DND-41 (cell line): ENCODE measurements around the gene SIGLEC9.
A peak's percentile ranks its signal among the peaks of the same experiment; 100 is the strongest.

ENCODE experiments used
- ATAC-seq: fragments of 200-7000 bp; cut with Tn5 transposase; 3 replicates; pipeline ENCODE4 v1.9.1; 2021; ENCODE audit warnings: low read depth; ENCODE audit not compliant: insufficient read depth
- DNase-seq: peaks from one replicate; pipeline ENCODE4 v3.0.0-alpha.2; 2020
- H2AFZ ChIP-seq: 2 replicates; pipeline ENCODE4 v1.6.0; 2012; ENCODE audit warnings: low read depth, low read length
- H3K27ac ChIP-seq: 2 replicates; pipeline ENCODE4 v1.5.1; 2012; ENCODE audit warnings: low read length, inconsistent platforms
- H3K27me3 ChIP-seq: fragments of 200-600 bp; sonication (generic); 2 replicates; pipeline ENCODE4 v1.6.0; 2012; ENCODE audit warnings: low read length, mild to moderate bottlenecking, inconsistent platforms; ENCODE audit not compliant: insufficient read depth, poor library complexity
- H3K36me3 ChIP-seq: 2 replicates; pipeline ENCODE4 v1.5.1; 2012; ENCODE audit warnings: low read length, inconsistent platforms; ENCODE audit not compliant: insufficient read depth
- H3K4me1 ChIP-seq: 2 replicates; pipeline ENCODE4 v1.5.1; 2012; ENCODE audit warnings: mild to moderate bottlenecking, low read length; ENCODE audit not compliant: insufficient read depth
- H3K4me2 ChIP-seq: 2 replicates; pipeline ENCODE4 v1.6.0; 2012; ENCODE audit warnings: mild to moderate bottlenecking, moderate library complexity, low read length, inconsistent platforms; ENCODE audit not compliant: insufficient read depth
- H3K4me3 ChIP-seq, 2 experiments: fragments of 200-600 bp in 1 of 2; shearing (Covaris generic) in 1 of 2; 2 replicates each; pipeline ENCODE4 v1.5.1; 2012 to 2016; ENCODE audit warnings: inconsistent platforms in 2 of 2, low read length in 2 of 2, mild to moderate bottlenecking in 2 of 2, low read depth in 1 of 2, moderate library complexity in 1 of 2
- H3K79me2 ChIP-seq: 2 replicates; pipeline ENCODE4 v1.6.0; 2012; ENCODE audit warnings: low read length, inconsistent platforms; ENCODE audit not compliant: insufficient read depth
- H3K9ac ChIP-seq: 2 replicates; pipeline ENCODE4 v1.6.0; 2012; ENCODE audit warnings: low read depth, mild to moderate bottlenecking, inconsistent platforms, low read length, moderate library complexity
- H3K9me3 ChIP-seq: 2 replicates; pipeline ENCODE4 v1.5.1; 2012; ENCODE audit warnings: low read length, moderate library complexity, mild to moderate bottlenecking, inconsistent platforms; ENCODE audit not compliant: insufficient read depth, severe bottlenecking
- H4K20me1 ChIP-seq: 2 replicates; pipeline ENCODE4 v1.6.0; 2012; ENCODE audit warnings: low read length; ENCODE audit not compliant: insufficient read depth
- CTCF ChIP-seq: IDR thresholded peaks from 2 replicates; pipeline ENCODE4 v1.5.1; 2012; ENCODE audit warnings: borderline replicate concordance, low read length, moderate library complexity, mild to moderate bottlenecking; ENCODE audit not compliant: poor library complexity, severe bottlenecking; ENCODE audit errors: extremely low read depth
- EZH2 ChIP-seq: IDR thresholded peaks from 3 replicates; pipeline ENCODE4 v1.6.1; 2012; ENCODE audit warnings: borderline replicate concordance, low read depth, mild to moderate bottlenecking, moderate library complexity, low read length, inconsistent platforms; ENCODE audit not compliant: severe bottlenecking

The SIGLEC9 gene

GRCh38 chr19:51157265-51157664 lies 32.6 kb downstream of the SIGLEC9 start:
- Histone ChIP-seq H3K4me3 (no peak overlapping the region), H3K9me3 (no peaks in the 10 kb centered on the region), H4K20me1 (0 out of 2 replicates have a peak, but pooled peaks cover 3% of the 10 kb centered on the region), H3K27ac (no peak overlapping the region), H3K27me3 (peaks cover 11% of the 10 kb centered on the region), H2AFZ (no peak overlapping the region), H3K9ac (no peak overlapping the region), H3K36me3 (no peaks in the 10 kb centered on the region), H3K4me2 (no peak overlapping the region), H3K79me2 (no peaks in the 10 kb centered on the region), H3K4me1 (no peaks in the 10 kb centered on the region)
- ATAC-seq (no peak), DNase-seq (no peak)
- no peak for TF ChIP-seq CTCF
- TF ChIP-seq EZH2: no peak

DNA sequence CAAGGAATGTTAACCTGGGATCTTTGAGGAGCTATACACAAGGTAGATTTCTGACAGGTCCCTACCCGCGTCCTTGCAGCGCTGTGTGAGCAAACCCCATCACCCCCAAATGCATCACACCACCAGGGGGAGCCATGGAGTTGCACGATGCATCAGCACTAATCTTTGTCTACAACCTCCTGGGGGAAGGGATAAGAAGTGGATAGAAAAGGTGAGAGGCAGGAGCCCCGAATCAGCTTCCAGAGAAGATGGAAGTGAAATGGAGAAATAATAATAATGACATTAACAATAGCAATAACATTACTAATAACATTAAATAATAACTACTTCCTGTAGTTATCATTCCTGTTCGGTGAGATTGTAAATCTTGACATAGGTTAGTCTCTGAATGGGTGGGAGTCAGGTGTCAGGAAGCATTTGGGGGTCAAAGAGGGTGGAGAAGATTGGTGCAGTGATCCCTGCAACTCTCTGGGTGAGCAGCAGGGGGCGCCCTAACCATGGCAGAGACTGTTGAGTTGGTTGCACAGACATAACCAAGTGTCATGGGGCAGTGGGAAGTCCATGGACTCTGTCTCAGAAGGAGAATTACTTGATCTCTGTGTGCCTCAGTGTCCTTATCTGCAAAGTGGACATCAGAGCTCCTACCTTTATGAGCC lies 33.9 kb downstream of the SIGLEC9 start:
- no peak overlapping the region for H3K4me3 ChIP-seq
- no peak overlapping the region for H3K9ac ChIP-seq
- no peaks in the 10 kb centered on the region for H3K79me2 ChIP-seq
- peaks cover 17% of the 10 kb centered on the region for H3K27me3 ChIP-seq
- TF ChIP-seq EZH2: no peak
- peak; percentile 78 for TF ChIP-seq CTCF
- DNase-seq: peak; percentile 62
- no peaks in the 10 kb centered on the region for H3K9me3 ChIP-seq
- no peak overlapping the region for H3K4me2 ChIP-seq
- ATAC-seq: peak; percentile 66
- 0 out of 2 replicates have a peak, but pooled peaks cover 3% of the 10 kb centered on the region for H4K20me1 ChIP-seq
- H3K36me3 ChIP-seq: no peaks in the 10 kb centered on the region
- H3K4me1 ChIP-seq: no peaks in the 10 kb centered on the region
- no peak overlapping the region for H3K27ac ChIP-seq
- no peak overlapping the region for H2AFZ ChIP-seq

DNA sequence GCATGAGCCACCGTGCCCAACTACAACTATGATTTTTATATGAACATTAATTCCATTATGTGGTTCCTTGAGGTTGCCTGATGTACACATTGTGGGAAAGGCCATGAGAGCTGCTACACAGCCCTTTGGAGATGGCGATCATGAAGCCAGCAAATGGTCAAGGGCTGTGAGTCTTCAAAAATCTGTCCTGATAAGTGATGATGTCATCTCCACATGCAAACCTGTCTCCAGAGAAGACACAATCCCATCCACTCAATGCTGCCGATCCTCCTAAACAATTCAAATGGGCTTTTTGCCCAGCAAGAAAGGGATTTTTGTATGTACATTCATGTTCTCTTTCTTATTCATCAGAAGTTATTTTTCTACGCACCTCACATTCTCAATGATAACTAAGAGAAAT lies 35.0 kb downstream of the SIGLEC9 start:
- no peak for ATAC-seq
- Histone ChIP-seq H3K27ac (no peak overlapping the region), H3K4me3 (no peak overlapping the region), H3K36me3 (no peaks in the 10 kb centered on the region), H3K4me2 (no peak overlapping the region), H3K79me2 (no peaks in the 10 kb centered on the region), H3K4me1 (no peaks in the 10 kb centered on the region), H3K27me3 (peaks cover 21% of the 10 kb centered on the region), H3K9me3 (no peaks in the 10 kb centered on the region), H2AFZ (no peak overlapping the region), H4K20me1 (0 out of 2 replicates have a peak, but pooled peaks cover 3% of the 10 kb centered on the region), H3K9ac (no peak overlapping the region)
- no peak for DNase-seq
- TF ChIP-seq CTCF: no peak
- TF ChIP-seq EZH2: no peak

DNA sequence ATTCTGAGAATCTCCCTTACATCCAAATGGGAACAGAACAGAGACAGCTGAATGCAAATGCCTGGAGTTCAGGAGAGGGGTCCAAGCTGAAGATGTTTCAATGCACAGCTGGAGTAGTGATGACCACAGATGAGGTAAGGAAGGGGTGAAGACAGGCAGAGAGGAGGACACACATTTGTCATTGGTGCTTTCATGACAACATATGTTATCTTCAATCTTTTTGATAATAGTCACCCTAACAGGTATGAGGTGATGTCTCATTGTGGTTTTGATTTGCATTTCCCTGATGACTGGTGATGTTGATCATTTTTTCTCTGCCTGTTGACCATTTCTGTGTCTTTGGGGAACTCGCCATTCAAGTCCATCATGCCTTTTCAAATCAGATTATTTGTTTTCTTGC lies 36.6 kb downstream of the SIGLEC9 start:
- Histone ChIP-seq H3K9ac (no peak overlapping the region), H3K27me3 (peaks cover 23% of the 10 kb centered on the region), H3K79me2 (no peaks in the 10 kb centered on the region), H3K4me2 (no peak overlapping the region), H3K27ac (no peak overlapping the region), H3K9me3 (no peaks in the 10 kb centered on the region), H4K20me1 (0 out of 2 replicates have a peak, but pooled peaks cover 3% of the 10 kb centered on the region), H3K4me3 (no peak overlapping the region), H2AFZ (no peak overlapping the region), H3K36me3 (no peaks in the 10 kb centered on the region), H3K4me1 (no peaks in the 10 kb centered on the region)
- TF ChIP-seq EZH2 (no peak), CTCF (no peak)
- no peak for DNase-seq
- ATAC-seq: no peak
